HEK293 (cell line): ENCODE data around the gene TRIM7.

Experiments used
- BCL11A ChIP-seq: fragments of 450-650 bp; formaldehyde crosslinking; IDR thresholded peaks from 2 replicates; pipeline ENCODE4 v1.5.1; 2016; ENCODE audit warnings: low read depth, missing biosample characterization, missing genetic modification characterization
- HOXC10 ChIP-seq: sonication (generic); formaldehyde crosslinking; IDR thresholded peaks from 2 replicates; pipeline ENCODE4 v1.8.1; 2023; ENCODE audit warnings: mild to moderate bottlenecking, missing genetic modification reagents
- HOXD13 ChIP-seq: sonication (generic); formaldehyde crosslinking; IDR thresholded peaks from 2 replicates; pipeline ENCODE4 v1.8.0; 2022; ENCODE audit warnings: missing genetic modification reagents, borderline replicate concordance
- KLF1 ChIP-seq: fragments of 450-650 bp; formaldehyde crosslinking; IDR thresholded peaks from 2 replicates; pipeline ENCODE4 v1.5.1; 2016; ENCODE audit warnings: missing biosample characterization, missing genetic modification characterization
- OSR2 ChIP-seq: fragments of 450-650 bp; formaldehyde crosslinking; IDR thresholded peaks from 2 replicates; pipeline ENCODE4 v1.5.1; 2016; ENCODE audit warnings: missing biosample characterization, missing genetic modification characterization
- PATZ1 ChIP-seq: fragments of 450-650 bp; formaldehyde crosslinking; IDR thresholded peaks from 2 replicates; pipeline ENCODE4 v1.5.1; 2016; ENCODE audit warnings: missing biosample characterization, missing genetic modification characterization
- PRDM2 ChIP-seq: fragments of 450-650 bp; formaldehyde crosslinking; IDR thresholded peaks from 2 replicates; pipeline ENCODE4 v1.5.1; 2016; ENCODE audit warnings: missing biosample characterization, missing genetic modification characterization, borderline replicate concordance
- PRDM6 ChIP-seq: fragments of 450-650 bp; formaldehyde crosslinking; IDR thresholded peaks from 2 replicates; pipeline ENCODE4 v1.5.1; 2017; ENCODE audit warnings: missing biosample characterization, missing genetic modification characterization
- REST ChIP-seq: fragments of 450-650 bp; formaldehyde crosslinking; IDR thresholded peaks from 2 replicates; pipeline ENCODE4 v1.5.1; 2016; ENCODE audit warnings: missing biosample characterization, missing genetic modification characterization
- SP2 ChIP-seq: fragments of 450-650 bp; formaldehyde crosslinking; IDR thresholded peaks from 2 replicates; pipeline ENCODE4 v1.5.1; 2016; ENCODE audit warnings: missing biosample characterization, missing genetic modification characterization
- ZBTB7A ChIP-seq: fragments of 450-650 bp; formaldehyde crosslinking; IDR thresholded peaks from 2 replicates; pipeline ENCODE4 v1.5.1; 2016; ENCODE audit warnings: low read depth, missing biosample characterization, missing genetic modification characterization
- ZIC2 ChIP-seq: fragments of 450-650 bp; formaldehyde crosslinking; IDR thresholded peaks from 2 replicates; pipeline ENCODE4 v1.5.1; 2016; ENCODE audit warnings: missing biosample characterization, missing genetic modification characterization
- ZNF221 ChIP-seq: fragments of 450-650 bp; formaldehyde crosslinking; IDR thresholded peaks from 2 replicates; pipeline ENCODE4 v1.5.1; 2017; ENCODE audit warnings: missing biosample characterization, missing genetic modification characterization, borderline replicate concordance
- ZNF23 ChIP-seq: fragments of 450-650 bp; formaldehyde crosslinking; IDR thresholded peaks from 2 replicates; pipeline ENCODE4 v1.5.1; 2016; ENCODE audit warnings: missing biosample characterization, missing genetic modification characterization, borderline replicate concordance
- ZNF266 ChIP-seq: fragments of 450-650 bp; formaldehyde crosslinking; IDR thresholded peaks from 2 replicates; pipeline ENCODE4 v1.5.1; 2016; ENCODE audit warnings: missing biosample characterization, missing genetic modification characterization, low read depth
- ZNF280C ChIP-seq: fragments of 450-650 bp; formaldehyde crosslinking; IDR thresholded peaks from 2 replicates; pipeline ENCODE4 v1.5.1; 2016; ENCODE audit warnings: missing biosample characterization, missing genetic modification characterization
- ZNF423 ChIP-seq: fragments of 450-650 bp; formaldehyde crosslinking; IDR thresholded peaks from 2 replicates; pipeline ENCODE4 v1.5.1; 2016; ENCODE audit warnings: missing biosample characterization, missing genetic modification characterization
- ZNF488 ChIP-seq: fragments of 450-650 bp; formaldehyde crosslinking; IDR thresholded peaks from 2 replicates; pipeline ENCODE4 v1.5.1; 2016; ENCODE audit warnings: missing biosample characterization, missing genetic modification characterization
- ZNF555 ChIP-seq: fragments of 450-650 bp; formaldehyde crosslinking; conservative IDR thresholded peaks from 2 replicates; pipeline ENCODE4 v1.5.1; 2017; ENCODE audit warnings: missing biosample characterization, mild to moderate bottlenecking, missing genetic modification characterization, inconsistent platforms
- ZNF558 ChIP-seq: fragments of 450-650 bp; formaldehyde crosslinking; IDR thresholded peaks from 2 replicates; pipeline ENCODE4 v1.5.1; 2016; ENCODE audit warnings: missing biosample characterization, missing genetic modification characterization
- ZSCAN23 ChIP-seq: fragments of 450-650 bp; formaldehyde crosslinking; IDR thresholded peaks from 2 replicates; pipeline ENCODE4 v1.5.1; 2016; ENCODE audit warnings: missing biosample characterization, missing genetic modification characterization
- ZXDB ChIP-seq: fragments of 450-650 bp; formaldehyde crosslinking; IDR thresholded peaks from 2 replicates; pipeline ENCODE4 v1.5.1; 2016; ENCODE audit warnings: missing biosample characterization, missing genetic modification characterization

TRIM7 gene

GRCh38 chr5:181243564-181244343 is 38.8 kb upstream of the TRIM7 start, which contains the start of gene RACK1 (continued):
- peak; percentile 82 for TF ChIP-seq ZBTB7A (tag by site-specific recombination)
- TF ChIP-seq REST, result peak; percentile 47; the same call in 1 of the 2 replicates
- TF ChIP-seq ZNF558, result no peak
- TF ChIP-seq SP2 (tag by site-specific recombination), result peak; percentile 64
- peak; percentile 12; the same call in 1 of the 2 replicates for TF ChIP-seq KLF1
- no peak for TF ChIP-seq BCL11A (tag by site-specific recombination)
- TF ChIP-seq ZNF280C (tag by site-specific recombination), result no peak
- 0 out of 2 replicates have a peak, but pooled peaks have one; percentile 38 for TF ChIP-seq PRDM2 (tag by site-specific recombination)
- no peak for TF ChIP-seq ZIC2 (tag by site-specific recombination)
- TF ChIP-seq ZNF23, result no peak
- no peak for TF ChIP-seq ZNF488 (tag by site-specific recombination)
- 0 out of 2 replicates have a peak, but pooled peaks have one; percentile 58 for TF ChIP-seq HOXC10 (CRISPR knock-in tag)
- no peak for TF ChIP-seq ZNF266
- TF ChIP-seq OSR2 (tag by site-specific recombination), result no peak
- no peak for TF ChIP-seq ZNF221 (tag by site-specific recombination)
- no peak; the same call in 1 of the 2 replicates for TF ChIP-seq PATZ1 (tag by site-specific recombination)
- no peak for TF ChIP-seq HOXD13 (CRISPR knock-in tag)
- TF ChIP-seq ZXDB (tag by site-specific recombination), result peak; percentile 81
- TF ChIP-seq ZNF423 (tag by site-specific recombination), result no peak
- TF ChIP-seq PRDM6 (tag by site-specific recombination), result no peak; the same call in 1 of the 2 replicates
- TF ChIP-seq ZNF555 (tag by site-specific recombination), result no peak
- 0 out of 2 replicates have a peak, but pooled peaks have one; percentile 16 for TF ChIP-seq ZSCAN23
